ENCODE data around the gene ROR1.

Gene ROR1

DNA sequence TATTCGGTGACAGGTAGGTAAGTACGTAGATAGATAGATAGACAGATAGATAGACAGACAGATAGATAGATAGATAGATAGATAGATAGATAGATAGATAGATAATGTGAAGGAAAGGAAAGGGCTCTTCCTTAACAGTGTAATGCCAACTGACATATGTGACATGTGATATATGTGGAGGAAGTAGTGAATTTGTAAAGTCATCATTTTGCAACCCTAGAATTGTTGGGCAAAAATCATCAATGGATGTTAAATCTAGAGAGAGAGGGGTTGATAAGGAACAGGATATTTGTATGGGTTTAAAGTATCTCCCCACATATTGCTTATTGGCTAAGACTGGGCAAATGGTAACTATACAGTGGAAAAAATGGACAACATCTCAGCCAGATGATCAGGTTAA, 166.6 kb downstream of the ROR1 start:
- DNase-seq = no peak

DNA sequence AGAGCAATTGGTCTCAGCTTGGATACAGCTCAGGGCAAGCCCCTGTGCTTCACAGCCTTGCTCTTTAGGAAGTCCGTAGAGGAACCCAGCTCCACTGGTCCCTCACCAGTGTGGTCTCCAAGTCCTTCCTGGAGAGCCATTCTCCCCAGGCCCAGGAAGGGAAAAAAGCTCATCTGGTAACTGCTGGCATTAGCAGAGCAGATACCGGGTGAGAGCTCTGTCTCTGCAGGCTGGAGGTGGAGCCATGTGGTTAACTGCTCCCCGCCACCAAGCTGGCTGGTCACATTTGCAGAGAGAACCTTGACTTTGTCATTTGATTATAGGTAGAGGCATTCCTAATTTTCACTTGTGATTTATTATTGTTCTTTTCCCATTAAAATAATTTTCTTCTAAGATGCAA, 169.6 kb downstream of the ROR1 start:
- DNase-seq = no peak

DNA sequence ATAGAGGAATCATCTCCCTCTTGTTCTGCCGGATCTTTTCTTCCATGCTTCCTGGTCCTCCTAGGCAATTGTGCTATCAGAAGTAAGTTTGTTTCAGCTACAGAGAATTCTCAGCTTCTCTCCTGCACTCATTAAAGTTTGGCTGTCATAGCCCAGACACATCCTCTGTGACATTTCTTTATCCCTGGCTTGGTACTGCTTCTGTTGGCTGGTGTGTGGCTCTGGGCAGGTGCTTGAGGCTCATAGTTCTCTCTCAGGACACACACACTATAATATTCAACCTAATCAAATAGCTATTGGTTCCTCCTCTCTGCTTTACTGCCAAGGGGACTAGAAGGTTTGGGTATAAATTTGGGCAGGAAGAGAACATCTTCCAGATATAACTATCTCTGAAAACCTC, 172.1 kb downstream of the ROR1 start:
- DNase-seq = no peak

DNA sequence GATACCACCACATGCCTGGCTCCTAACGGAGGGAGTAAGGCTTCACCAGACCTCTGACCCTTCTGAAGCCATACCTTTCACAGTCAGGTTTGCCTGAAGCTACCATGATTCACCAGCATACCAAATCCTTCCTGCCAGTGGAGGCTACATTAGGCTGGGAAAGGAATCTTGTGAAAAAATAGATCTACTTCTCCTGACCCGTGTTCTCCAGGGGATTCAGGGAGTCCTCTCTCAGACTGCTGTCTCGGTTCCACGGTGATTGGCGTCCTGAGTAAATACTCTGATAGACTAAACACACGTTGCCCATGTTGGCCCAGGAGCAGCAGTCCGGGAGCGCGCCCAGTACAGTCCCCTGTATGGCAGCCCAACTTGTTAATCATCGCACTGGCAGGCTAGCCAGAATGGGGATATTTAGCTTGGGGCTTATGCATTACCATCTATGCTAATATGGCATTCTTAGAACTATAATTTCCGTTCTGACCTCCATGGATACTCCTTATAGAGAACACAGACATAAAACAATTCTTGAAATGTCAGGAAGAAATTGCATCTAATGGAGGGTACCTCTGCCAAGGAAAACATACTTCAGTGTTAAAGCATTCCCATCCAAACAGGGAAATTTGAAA, 173.2 kb downstream of the ROR1 start:
- no peak for DNase-seq

DNA sequence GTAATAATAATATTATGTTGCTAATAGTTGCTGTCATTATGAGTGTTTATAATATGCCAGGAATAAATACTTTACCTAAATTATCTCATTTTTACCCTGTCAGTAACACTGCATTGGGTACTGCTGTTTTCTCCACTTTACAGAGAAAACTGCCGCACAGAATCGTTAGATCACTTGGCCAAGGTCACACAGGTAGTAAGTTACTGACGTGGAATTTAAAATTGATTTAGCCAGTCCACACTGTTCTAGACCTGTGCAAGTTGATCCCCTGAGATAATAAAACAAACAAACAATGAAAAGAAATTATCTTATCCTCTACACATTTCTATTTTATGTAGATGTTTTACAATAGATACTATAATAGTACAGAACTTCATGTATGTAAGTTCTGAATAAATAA, 174.1 kb downstream of the ROR1 start:
- no peak for DNase-seq

DNA sequence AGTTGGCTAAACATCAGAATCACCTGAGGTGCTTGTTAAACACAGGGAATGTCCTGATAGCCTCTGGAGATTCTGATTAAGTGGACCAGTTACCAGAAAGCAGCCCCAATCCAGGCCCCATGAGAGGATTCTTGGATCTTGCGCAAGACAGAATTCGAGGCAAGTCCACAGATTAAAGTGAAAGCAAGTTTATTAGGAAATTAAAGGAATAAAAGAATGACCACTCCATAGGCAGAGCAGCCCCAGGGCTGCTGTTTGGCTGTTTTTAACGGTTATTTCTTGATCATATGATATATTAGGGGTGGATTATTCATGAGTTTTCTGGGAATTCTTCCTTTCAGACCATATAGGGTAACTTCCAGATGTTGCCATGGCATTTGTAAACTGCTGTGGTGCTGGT, 176.2 kb downstream of the ROR1 start:
- DNase-seq = no peak

DNA sequence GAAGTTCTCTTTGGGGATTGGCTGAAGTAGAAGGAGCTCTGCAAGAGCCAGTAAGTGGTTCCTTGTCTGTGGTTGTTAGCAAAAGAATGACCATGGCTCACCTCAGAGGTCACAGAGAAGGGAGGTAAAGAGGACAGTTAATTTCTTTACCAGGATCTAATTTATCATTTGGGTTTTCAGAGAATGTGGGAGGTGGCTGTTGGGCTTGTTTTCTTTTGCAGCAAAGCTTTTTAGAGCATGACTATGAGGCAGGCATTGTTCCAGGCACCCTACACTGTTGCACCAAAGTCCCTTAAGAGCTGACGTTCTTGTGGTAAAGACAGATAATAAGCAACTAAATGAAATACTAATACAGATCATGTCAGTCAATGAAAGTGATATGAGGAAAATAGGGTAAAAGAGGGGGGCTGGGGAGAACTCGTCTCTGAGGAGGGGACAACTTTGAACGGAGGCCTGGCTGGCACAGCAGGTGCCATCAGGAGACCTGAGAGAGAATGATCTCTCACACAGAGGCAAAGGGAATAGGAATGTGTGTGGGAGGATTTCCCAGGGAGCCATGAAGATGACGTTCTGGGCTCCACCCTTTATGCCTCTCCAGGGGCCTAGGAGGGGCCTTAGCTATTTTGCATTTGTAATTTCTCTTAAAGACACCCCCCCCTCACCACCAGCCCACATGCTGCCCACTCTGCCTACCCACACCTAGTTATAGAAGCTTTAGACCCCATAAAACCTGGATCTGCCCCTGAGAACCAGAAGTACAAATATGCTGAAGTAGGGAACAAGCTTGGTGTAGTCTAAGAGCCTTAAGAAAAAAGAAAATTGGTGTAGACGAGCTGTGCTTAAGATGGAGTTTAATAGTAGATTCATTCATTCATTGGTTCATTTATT, 177.5 kb downstream of the ROR1 start:
- DNase-seq = no peak

DNA sequence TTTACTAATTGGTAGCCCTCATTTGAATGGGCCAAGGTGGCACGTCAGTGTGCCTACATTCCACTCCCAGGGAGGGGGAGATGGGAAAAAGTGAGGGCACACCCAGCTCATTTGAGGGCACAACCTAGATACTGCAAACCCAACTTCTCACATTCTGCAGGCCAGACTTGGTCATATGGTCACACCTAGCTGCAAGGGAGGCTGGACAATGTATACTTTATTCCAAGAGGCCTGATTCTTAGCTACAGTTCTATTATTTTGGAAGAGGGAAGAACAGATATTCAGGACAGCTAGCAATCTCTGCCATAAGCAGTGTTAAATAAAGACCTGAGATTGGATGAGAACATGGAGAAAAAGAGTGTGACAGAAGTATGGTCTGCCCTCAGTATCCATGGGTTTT, 180.4 kb downstream of the ROR1 start:
- DNase-seq = no peak

DNA sequence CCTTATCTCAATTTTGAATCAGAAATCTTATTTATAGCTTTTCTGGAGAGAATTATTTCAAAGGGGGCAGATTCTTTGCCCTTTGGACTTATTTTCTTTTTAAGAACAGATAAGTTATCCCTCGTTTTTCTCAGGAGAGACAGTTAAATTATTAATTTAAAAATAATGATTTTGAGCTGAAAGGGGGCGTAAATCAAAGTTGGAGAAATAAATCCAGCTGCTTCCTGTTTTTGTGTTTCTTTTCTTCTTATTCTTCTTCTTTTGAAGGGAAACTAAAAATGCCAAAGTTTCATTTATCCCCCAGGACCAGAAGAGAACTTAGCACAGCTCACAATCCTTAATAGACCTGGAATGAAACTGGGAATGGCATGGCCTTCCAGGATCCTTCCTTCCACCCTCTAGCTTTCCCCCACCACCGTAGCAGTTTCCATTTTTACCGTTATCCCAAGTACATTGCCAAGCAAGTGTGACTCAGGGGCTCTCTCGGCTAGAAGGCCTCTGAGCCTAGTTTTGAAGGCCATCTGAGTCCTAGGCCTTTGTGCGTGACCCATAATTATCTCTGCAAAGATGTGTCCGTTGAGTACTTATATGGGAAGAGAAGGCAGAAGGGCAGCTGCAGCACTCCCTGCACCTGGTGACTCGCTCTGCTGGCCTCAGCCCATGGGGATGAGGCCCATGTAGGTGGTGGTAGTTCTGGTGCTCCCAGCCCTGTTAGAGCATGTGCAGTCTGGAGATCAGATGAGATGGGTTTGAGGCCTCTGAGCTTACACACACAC, 181.7 kb downstream of the ROR1 start:
- DNase-seq = no peak

DNA sequence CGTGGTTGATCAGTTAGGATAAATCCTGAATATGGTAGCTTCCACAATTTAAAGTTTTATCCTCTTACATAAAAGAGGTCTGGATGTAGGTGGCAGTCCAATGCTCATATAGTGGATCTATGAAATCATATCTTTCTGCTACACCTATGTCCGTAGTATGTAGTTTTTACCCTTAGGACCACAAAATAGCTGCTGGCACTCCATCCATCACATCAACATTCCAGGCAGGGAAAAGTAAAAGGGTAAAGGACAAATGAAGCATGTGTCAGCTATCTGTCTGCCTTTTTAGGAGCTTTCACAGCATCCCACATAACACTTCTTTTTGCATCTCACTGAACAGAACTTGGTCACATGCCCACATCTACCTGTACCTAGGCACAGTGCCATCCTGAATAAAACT, 184.7 kb downstream of the ROR1 start:
- no peak for DNase-seq

DNA sequence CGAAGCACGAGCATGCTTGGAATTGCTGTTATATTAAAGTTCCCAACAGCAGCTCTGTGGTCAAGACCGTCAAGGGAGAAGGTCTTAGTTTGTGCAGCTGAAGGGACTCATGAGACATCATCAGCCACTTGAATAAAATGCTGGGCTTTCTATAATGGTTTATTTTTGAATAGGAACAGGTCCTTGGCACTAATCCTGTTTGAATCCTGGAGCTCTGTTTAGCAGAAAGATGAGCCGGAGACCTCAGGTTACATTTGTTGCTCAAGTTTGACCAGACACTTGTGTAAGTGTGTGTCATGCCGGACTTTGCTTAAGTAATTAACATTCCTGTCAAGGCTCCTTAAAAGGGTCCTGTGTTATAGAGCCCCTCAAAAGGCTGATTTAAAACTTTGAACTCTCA, 186.5 kb downstream of the ROR1 start:
- no peak for DNase-seq

DNA sequence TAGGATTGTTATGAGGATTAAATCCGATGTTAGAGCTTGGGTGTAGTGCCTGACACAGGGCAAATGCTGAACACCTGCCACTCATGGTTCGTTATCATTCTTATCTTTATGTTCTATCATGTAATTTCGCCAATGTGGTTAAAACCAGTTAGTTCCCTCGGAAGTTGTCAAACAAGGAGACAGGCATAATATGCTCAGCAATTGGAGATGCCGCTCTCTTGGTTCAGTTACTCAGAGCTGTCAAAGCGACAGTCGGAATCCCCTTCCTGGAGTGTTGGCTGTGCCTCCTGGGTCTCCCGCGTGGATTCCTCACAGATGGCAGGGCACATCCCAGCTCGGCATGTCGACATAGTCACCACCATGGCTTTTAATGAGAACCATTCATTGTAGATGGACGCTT, 192.2 kb downstream of the ROR1 start:
- no peak for DNase-seq

DNA sequence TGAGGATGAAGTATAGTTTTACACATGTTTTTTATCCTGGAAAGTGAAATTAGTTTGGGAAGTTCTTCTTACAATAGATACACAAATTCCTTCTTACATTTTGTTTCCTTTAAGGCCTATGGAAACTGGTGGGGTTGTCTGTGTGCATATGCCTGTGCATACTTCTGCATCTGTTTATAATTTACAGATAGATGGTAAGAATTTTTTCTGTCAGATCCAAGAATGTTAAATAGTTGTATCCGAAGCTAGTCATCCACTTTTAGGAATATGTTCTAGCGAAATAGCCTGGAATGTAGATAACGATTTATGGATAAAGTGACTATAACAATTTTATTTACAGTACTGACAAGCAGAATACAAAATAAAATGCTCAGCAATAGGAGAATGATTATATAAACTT, 194.1 kb downstream of the ROR1 start:
- no peak for DNase-seq

DNA sequence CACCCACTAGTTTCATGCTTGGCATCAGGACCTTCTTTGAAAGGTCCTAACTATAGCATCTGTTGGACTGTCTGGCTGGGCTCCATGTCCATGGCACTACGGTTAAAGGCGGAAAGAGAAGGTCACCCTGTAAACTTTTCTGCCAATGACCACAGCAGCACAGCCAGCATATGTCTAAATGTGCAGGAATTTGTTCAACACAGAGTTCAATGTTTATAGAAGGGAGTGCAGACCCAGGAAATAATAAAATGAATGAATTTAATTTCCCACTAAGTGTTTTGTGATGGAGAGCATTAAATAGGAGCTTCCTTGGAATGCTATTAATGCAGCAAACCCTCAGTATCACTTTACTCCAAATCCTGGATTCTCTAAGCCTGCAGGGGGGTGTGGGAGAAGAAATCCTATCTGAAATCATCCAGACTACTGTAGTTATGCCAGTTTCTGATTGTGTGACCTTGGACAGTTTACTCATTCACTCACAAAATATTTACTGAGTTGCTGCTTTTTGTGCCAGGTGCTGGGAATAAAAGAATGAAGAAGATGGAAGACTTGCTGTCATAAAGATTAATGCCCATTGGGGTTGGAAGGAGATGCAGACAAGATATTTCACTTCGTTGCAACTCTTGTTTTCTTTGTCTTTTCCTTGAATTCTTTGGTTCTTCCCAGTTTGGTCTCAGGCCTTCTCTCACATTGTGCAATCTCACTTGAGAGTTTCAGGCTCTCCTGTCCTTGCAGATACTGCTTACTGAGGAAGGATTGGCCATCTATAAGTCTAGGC, 195.0 kb downstream of the ROR1 start:
- DNase-seq = no peak

DNA sequence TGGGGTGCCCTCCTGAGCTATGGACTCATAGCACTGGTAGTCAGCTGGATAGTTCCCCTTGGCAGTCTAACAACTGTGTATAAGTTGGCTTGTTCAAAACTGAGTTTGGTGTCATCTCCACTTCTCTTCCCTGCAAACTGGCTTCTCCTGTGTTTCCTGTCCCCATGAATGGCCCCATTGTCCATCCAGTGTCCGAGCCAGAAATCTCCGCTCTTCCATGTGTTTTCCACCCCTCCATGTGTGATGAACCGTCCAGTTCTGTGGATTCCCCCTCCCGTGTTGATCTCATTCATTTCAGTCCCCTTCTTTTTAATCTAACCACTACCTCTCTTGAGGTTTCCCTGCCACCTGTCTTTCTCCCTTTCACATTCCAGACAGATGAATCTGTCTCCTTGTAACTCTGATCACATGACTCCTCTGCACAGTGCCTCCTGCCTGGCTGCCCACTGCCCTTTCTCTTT, 195.7 kb downstream of the ROR1 start:
- DNase-seq = peak; percentile 4

DNA sequence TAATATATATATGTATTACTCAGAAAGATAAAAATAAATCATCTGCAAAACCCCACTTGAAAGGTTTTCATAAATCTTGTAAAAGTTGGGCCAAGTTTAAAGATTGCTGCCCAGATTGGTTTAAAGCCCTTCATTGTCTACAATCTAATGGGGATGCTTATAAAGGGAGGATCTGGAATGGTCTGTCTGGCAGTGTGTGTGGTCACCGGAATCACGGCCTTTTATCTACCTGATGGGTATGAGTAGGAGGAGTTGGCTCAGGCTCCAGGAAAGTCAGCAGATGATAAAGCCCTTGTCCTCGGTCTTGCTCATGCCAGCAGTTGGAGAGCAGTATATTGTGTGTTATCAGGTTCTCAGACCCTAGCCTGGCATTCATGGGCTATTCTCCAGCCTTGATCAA, 197.7 kb downstream of the ROR1 start:
- DNase-seq = no peak

DNA sequence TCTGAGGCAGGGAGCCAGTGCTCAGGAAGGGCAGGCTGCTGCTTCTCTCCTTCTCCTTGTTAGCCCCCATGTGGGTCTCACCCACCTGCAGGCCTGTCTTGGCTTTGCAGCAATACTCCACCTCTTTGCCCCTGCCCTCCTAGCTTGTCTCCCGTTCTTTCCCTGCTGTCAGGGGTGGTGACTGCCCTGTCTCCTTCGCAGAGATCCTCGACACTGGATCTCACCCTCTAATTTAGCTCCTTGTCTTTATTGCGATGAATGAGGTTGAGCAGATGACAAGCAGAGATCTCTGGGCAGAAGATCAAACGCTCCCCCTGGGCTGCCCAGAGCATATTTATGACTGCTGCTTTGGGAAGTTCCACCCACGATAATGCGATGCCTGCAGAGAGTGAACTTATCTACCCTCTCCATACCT, 199.2 kb downstream of the ROR1 start:
- no peak for DNase-seq

DNA sequence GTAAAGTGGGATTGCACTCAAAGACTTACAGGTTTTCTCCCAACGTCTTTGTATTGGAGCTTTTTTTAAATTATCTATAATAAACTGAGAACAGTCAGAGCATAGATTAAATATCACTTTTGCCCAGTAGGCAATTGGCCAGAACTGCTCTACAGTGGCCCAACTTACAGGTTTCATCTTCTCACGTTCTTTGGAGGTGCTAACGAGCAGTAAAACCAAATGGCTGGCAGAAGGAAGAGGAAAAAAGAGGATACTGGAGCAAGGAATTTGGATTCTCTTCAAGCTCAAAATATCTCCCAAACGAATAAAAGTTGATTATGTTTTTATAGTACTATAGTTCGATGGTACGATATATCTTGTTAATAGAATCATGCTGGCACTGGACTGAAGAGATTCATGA, 201.1 kb downstream of the ROR1 start:
- no peak for DNase-seq

DNA sequence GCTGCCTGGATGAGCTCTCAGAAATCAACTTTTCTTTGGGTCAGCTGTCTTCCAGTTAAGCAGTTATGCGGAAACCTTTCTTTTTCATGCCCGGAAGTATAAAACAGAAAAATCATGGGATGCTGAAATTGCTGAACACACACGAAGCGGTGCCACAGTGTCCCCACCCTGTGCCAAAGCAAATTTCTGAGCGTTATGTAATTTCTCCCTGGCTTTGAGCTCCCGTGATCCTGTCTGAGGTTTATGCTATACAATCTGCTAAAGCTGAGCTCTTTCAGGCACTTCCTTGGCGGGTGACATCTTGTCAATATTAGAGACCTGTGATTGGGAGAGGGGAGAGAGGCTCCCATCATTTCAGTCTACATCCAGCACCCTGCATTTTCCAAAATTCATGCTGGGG, 201.7 kb downstream of the ROR1 start:
- DNase-seq = no peak

DNA sequence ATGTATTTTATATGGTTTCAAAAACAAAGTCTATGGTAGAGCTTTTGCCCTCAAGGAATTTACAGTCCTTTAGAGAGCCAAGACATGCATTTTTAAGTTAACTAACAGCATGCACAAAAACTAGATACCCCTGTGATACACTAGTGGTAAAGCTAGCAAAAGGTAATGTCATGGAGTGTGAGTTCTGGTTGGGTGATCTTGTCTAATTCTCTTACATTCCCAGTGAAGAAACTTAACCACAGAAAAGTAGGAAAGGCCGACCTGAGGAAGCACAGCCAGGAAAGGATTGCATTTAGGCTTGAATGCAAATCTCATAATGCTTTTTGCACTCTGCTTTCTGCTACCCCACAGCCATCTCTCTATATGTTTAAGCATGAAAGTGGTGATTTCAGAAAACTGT, 202.2 kb downstream of the ROR1 start:
- no peak for DNase-seq

DNA sequence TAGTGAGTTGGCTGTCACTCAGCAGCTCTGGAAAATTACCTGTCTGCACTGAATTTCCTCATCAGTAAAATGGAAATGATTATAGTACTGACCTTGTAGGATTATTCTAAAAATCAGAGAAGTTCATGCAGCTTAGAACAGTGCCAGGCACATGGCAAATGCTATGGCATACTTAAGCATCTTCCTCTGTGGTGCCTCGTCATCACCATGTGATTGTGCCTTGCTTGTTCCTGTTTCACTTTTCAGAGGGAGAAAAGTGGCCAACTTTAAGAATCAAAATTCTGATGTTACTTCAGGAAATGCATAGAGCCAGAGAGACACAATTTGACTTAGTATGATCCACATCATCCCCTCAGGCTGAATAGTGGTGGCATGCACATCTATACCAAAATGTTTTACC, 203.6 kb downstream of the ROR1 start:
- no peak for DNase-seq

DNA sequence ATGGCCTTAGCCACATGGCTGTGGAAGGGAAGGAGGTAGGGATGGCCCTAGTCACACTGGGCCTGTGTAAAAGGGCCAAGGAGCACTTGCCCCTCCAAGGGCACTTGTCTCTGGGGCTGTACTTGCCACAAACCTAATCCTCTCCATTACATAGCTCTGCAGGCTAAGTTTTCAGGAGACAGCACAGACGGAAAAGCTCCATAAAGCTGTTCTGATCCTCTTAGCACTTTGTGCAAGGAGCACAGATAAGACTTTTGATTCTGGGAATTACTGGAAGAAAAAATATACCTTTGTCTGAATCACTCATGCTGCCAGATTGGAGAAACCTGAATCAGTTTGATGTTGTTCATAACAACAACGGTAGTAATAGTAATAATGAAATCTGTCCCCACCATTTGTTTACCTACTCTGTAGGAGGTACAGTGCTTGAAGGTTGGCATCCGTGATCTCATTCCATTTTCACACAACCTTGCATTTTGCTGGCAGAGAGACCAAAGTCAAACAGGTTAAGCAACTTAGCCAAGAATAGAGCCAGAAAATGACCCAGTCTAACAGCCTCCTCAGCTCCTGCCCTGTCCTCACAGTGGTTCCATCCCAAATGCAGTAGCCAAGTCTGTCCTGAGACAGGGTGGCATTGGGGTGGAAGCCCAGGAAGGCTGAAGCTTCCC, 207.1 kb downstream of the ROR1 start:
- no peak for DNase-seq

DNA sequence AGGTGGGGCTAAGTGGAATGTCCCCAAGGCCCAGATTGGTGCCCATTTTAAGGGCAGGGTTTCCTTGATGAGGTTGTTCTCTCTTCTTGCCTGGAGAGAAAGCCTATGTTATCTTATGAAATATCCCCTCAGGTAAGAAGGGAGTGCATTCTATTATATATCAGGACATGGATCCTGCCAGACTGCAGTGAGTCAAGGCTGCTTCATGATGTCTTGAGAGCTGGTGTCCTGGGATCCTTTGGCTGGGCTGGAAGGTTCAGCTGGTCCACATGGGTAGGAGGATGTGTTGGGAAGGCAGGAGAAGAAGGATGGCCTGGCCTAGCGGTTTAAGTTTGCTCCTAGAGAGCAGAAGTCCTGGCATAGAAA, 207.6 kb downstream of the ROR1 start:
- no peak for DNase-seq

Data from RPMI8226 (cell line).